Right atrium auricular region (tissue), 2 donors: ENCODE data around the gene NT5C2. TPM values are rescaled to one million over a fixed set of nuclear protein-coding genes. Genes with fewer than 3 reads are reported as not detected.
A peak's percentile ranks its signal among the peaks of the same experiment; 100 is the strongest.
"Not testable (repeated sequence)": the region's sequence is repeated elsewhere in the genome, so short reads cannot be mapped to it uniquely, and the experiment has no call there.

Experiments
- DNase-seq: peaks from one replicate; pipeline ENCODE4 v3.0.0-alpha.2; 2019; ENCODE audit warnings: low spot score
- H3K27ac ChIP-seq, 2 donors: fragments of 200-600 bp; sonication (generic); 1 replicate in 1 of 2; 2 replicates in 1 of 2; pipeline ENCODE4 v1.5.1; 2016 to 2019
- H3K27me3 ChIP-seq, 2 donors: fragments of 200-600 bp; sonication (generic); one replicate each; pipeline versions ENCODE4 v1.5.1 to v1.6.0; 2017 to 2019
- H3K36me3 ChIP-seq: fragments of 200-600 bp; sonication (generic); one replicate; pipeline ENCODE4 v1.5.1; 2016
- H3K4me1 ChIP-seq, 2 donors: fragments of 200-600 bp; sonication (generic); one replicate each; pipeline versions ENCODE4 v1.5.1 to v1.6.0; 2017 to 2019
- H3K4me3 ChIP-seq, 2 donors: fragments of 200-600 bp; sonication (generic); 1 replicate in 1 of 2; 2 replicates in 1 of 2; pipeline ENCODE4 v1.5.1; 2017 to 2019; ENCODE audit warnings: mild to moderate bottlenecking in 1 of 2, moderate library complexity in 1 of 2
- H3K9me3 ChIP-seq, 2 donors: fragments of 200-600 bp; sonication (generic); one replicate each; pipeline ENCODE4 v1.5.1; 2019
- CTCF ChIP-seq, 2 donors: fragments of 200-600 bp; sonication (generic); IDR thresholded peaks; one replicate each; pipeline ENCODE4 v1.5.1; 2019; ENCODE audit warnings: antibody characterized with exemption in 2 of 2
- total RNA-seq, 2 donors: library from RNA; depleted of rRNA; stranded (reverse); fragments of >200 nt; gene quantifications; one replicate each; pipeline ENCODE4 v1.1.0, GENCODE V29; 2016

NT5C2 gene
- total RNA-seq, 2 donors from 2014 or later = 28.5 to 32.7 TPM

GRCh38 chr10:103072276-103072675 is 120.8 kb downstream of the NT5C2 start:
- no peak for TF ChIP-seq CTCF (IDR thresholded peaks at IDR 0.05)
- DNase-seq = no peak
- no peaks in the 10 kb centered on the region for H3K9me3 ChIP-seq
- no peak overlapping the region for H3K27ac ChIP-seq
- no peaks in the 10 kb centered on the region for H3K27me3 ChIP-seq
- peaks cover 10% of the 10 kb centered on the region for H3K36me3 ChIP-seq
- no peak overlapping the region for H3K4me3 ChIP-seq
- peaks cover 0 to 8% of the 10 kb centered on the region in 2 donors for H3K4me1 ChIP-seq

GRCh38 chr10:103069453-103070331 is 123.4 kb downstream of the NT5C2 start:
- Histone ChIP-seq H3K4me1 (peaks cover 0 to 8% of the 10 kb centered on the region in 2 donors), H3K27ac (no peak overlapping the region), H3K36me3 (no peaks in the 10 kb centered on the region), H3K9me3 (no peaks in the 10 kb centered on the region), H3K27me3 (no peaks in the 10 kb centered on the region), H3K4me3 (no peak overlapping the region)
- peak; percentile 52 to 76 for TF ChIP-seq CTCF (IDR thresholded peaks at IDR 0.05)
- DNase-seq = no peak

GRCh38 chr10:103067956-103068355 is 125.1 kb downstream of the NT5C2 start:
- H3K4me3 ChIP-seq = no peak overlapping the region
- no peaks in the 10 kb centered on the region for H3K36me3 ChIP-seq
- H3K4me1 ChIP-seq = peaks cover 0 to 8% of the 10 kb centered on the region in 2 donors
- H3K27ac ChIP-seq = no peak overlapping the region
- no peaks in the 10 kb centered on the region for H3K9me3 ChIP-seq
- no peak for DNase-seq
- no peak for TF ChIP-seq CTCF (IDR thresholded peaks at IDR 0.05)
- H3K27me3 ChIP-seq = no peaks in the 10 kb centered on the region

GRCh38 chr10:103067484-103067883 is 125.6 kb downstream of the NT5C2 start:
- no peak for DNase-seq
- Histone ChIP-seq H3K36me3 (no peaks in the 10 kb centered on the region), H3K27me3 (no peaks in the 10 kb centered on the region), H3K9me3 (no peaks in the 10 kb centered on the region), H3K4me1 (peaks cover 0 to 8% of the 10 kb centered on the region in 2 donors), H3K27ac (no peak overlapping the region), H3K4me3 (no peak overlapping the region)
- TF ChIP-seq CTCF (IDR thresholded peaks at IDR 0.05) = no peak

GRCh38 chr10:103067099-103067477 is 126.0 kb downstream of the NT5C2 start:
- not testable (repeated sequence) for H3K27me3 ChIP-seq, H3K4me3 ChIP-seq, H3K4me1 ChIP-seq, H3K9me3 ChIP-seq, DNase-seq, H3K27ac ChIP-seq, H3K36me3 ChIP-seq

GRCh38 chr10:103066141-103067098 is 126.7 kb downstream of the NT5C2 start:
- no peak for DNase-seq
- peaks cover 0 to 8% of the 10 kb centered on the region in 2 donors for H3K4me1 ChIP-seq
- H3K36me3 ChIP-seq = no peaks in the 10 kb centered on the region
- H3K4me3 ChIP-seq = no peak overlapping the region
- no peak for TF ChIP-seq CTCF (IDR thresholded peaks at IDR 0.05)
- H3K9me3 ChIP-seq = no peaks in the 10 kb centered on the region
- H3K27ac ChIP-seq = no peak overlapping the region
- H3K27me3 ChIP-seq = no peaks in the 10 kb centered on the region
